ENCODE data around the gene COX19. TPM values are rescaled to one million over a fixed set of nuclear protein-coding genes. Genes with fewer than 3 reads are reported as not detected.

Gene COX19
- total RNA-seq, 1 experiment from 2014 or later, result 14.4 TPM

- H3K27me3 ChIP-seq (ENCODE audit: control insufficient read depth, insufficient read depth, low read length), result no peaks in the 10 kb centered on the region
- BruUV-seq (replicated peaks), result no TSS peak
- ChIA-PET CTCF (interaction anchor here (0.9 kb wide), 1 partner anchor 41 kb away, joined by 4 read pairs; no protein-coding TSS in a partner anchor), POLR2A (no interaction called here)
- no peaks in the 10 kb centered on the region for H3K9me3 ChIP-seq (ENCODE audit: control insufficient read depth, insufficient read depth, low read depth, low read length)
- H3K27ac ChIP-seq (ENCODE audit: low read length), result no peak overlapping the region
- H3K4me3 ChIP-seq (ENCODE audit: low read depth in 2 of 2, low read length in 2 of 2), result peak overlapping the region; percentile 44 to 46
- intact Hi-C loops (cut with micrococcal nuclease; ENCODE audit: unreplicated experiment) (loop anchor here (2.0 kb wide), 1 partner anchor 39 kb away; no protein-coding TSS in a partner anchor), in situ Hi-C loops (cut with HindIII; ENCODE audit: low pct_unique_long_range_greater_than_20kb, low sequenced_read_pairs) (loop anchor here (25.0 kb wide), 1 partner anchor 184 kb away; a partner anchor contains a TSS)
- ATAC-seq (peak; percentile 89), DNase-seq (ENCODE audit: low read depth, low spot score) (no peak)
- no peak for TF ChIP-seq REST (IDR thresholded peaks at IDR 0.05; ENCODE audit: insufficient read depth in 1 of 2, low read depth in 2 of 2, low read length in 1 of 2)
- TF ChIP-seq CTCF (IDR thresholded peaks at IDR 0.05), result no peak
- TF ChIP-seq POLR2AphosphoS5 (IDR thresholded peaks at IDR 0.05; ENCODE audit: low read depth, low read length), result no peak
- no peak for TF ChIP-seq TCF7L2 (IDR thresholded peaks at IDR 0.05; ENCODE audit: low read depth, low read length)
- TF ChIP-seq SIN3A (IDR thresholded peaks at IDR 0.05; ENCODE audit: borderline replicate concordance, insufficient read depth, low read depth, low read length), result no peak
- H3K36me3 ChIP-seq (ENCODE audit: control insufficient read depth, insufficient read depth, low read length), result no peaks in the 10 kb centered on the region
- H3K4me1 ChIP-seq (ENCODE audit: control insufficient read depth, insufficient read depth, low read length), result 0 out of 2 replicates have a peak, but pooled peaks cover 4% of the 10 kb centered on the region
Observed at GRCh38 chr7:953547-954327, 21.6 kb downstream of the COX19 start.

GRCh38 chr7:952548-953441 lies 22.6 kb downstream of the COX19 start:
- intact Hi-C loops (cut with micrococcal nuclease; ENCODE audit: unreplicated experiment), result no loop called here
- DNase-seq (ENCODE audit: low read depth, low spot score), result no peak
- peak overlapping the region in 1 of 2 experiments; percentile 44; a peak in 1 of 4 replicates for H3K4me3 ChIP-seq (ENCODE audit: low read depth in 2 of 2, low read length in 2 of 2)
- no peaks in the 10 kb centered on the region for H3K9me3 ChIP-seq (ENCODE audit: control insufficient read depth, insufficient read depth, low read depth, low read length)
- ChIA-PET POLR2A (no interaction called here), CTCF (no interaction called here)
- 0 out of 2 replicates have a peak, but pooled peaks cover 4% of the 10 kb centered on the region for H3K4me1 ChIP-seq (ENCODE audit: control insufficient read depth, insufficient read depth, low read length)
- no peak for ATAC-seq
- H3K27me3 ChIP-seq (ENCODE audit: control insufficient read depth, insufficient read depth, low read length), result no peaks in the 10 kb centered on the region
- no TSS peak for BruUV-seq (replicated peaks)
- no peak overlapping the region for H3K27ac ChIP-seq (ENCODE audit: low read length)
- no peaks in the 10 kb centered on the region for H3K36me3 ChIP-seq (ENCODE audit: control insufficient read depth, insufficient read depth, low read length)
- in situ Hi-C loops (cut with HindIII; ENCODE audit: low pct_unique_long_range_greater_than_20kb, low sequenced_read_pairs), result loop anchor here (25.0 kb wide), 1 partner anchor 185 kb away; a partner anchor contains a TSS
- no peak for TF ChIP-seq REST (IDR thresholded peaks at IDR 0.05; ENCODE audit: insufficient read depth in 1 of 2, low read depth in 2 of 2, low read length in 1 of 2)
- TF ChIP-seq POLR2AphosphoS5 (IDR thresholded peaks at IDR 0.05; ENCODE audit: low read depth, low read length), result no peak
- no peak for TF ChIP-seq CTCF (IDR thresholded peaks at IDR 0.05)
- TF ChIP-seq SIN3A (IDR thresholded peaks at IDR 0.05; ENCODE audit: borderline replicate concordance, insufficient read depth, low read depth, low read length), result no peak
- no peak for TF ChIP-seq TCF7L2 (IDR thresholded peaks at IDR 0.05; ENCODE audit: low read depth, low read length)

Measured in Panc1 (cell line).